Endothelial cell (in vitro differentiated cells): ENCODE measurements around the gene FTL. TPM values are rescaled to one million over a fixed set of nuclear protein-coding genes. Genes with fewer than 3 reads are reported as not detected.

Experiments used
- DNase-seq: peaks from one replicate; pipeline ENCODE4 v3.0.0; 2021; ENCODE audit warnings: low spot score
- H3K27ac Mint-ChIP-seq: one replicate; pipeline ENCODE4 v1.8.0; 2021; ENCODE audit warnings: mixed read lengths, inconsistent platforms; ENCODE audit not compliant: unreplicated experiment
- H3K27me3 Mint-ChIP-seq: one replicate; pipeline ENCODE4 v1.8.0; 2021; ENCODE audit warnings: mild to moderate bottlenecking, moderate library complexity, mixed read lengths, inconsistent platforms; ENCODE audit not compliant: unreplicated experiment
- H3K36me3 Mint-ChIP-seq: one replicate; pipeline ENCODE4 v1.8.0; 2021; ENCODE audit warnings: mild to moderate bottlenecking, low read depth, mixed read lengths, inconsistent platforms; ENCODE audit not compliant: unreplicated experiment
- H3K4me1 Mint-ChIP-seq: one replicate; pipeline ENCODE4 v1.8.0; 2021; ENCODE audit warnings: mild to moderate bottlenecking, mixed read lengths, inconsistent platforms; ENCODE audit not compliant: unreplicated experiment
- H3K4me3 Mint-ChIP-seq: one replicate; pipeline ENCODE4 v1.8.0; 2021; ENCODE audit warnings: mild to moderate bottlenecking, mixed read lengths, inconsistent platforms; ENCODE audit not compliant: unreplicated experiment
- H3K9me3 Mint-ChIP-seq: one replicate; pipeline ENCODE4 v1.8.0; 2021; ENCODE audit warnings: mixed read lengths, inconsistent platforms; ENCODE audit not compliant: unreplicated experiment
- CTCF ChIP-seq: fragments of 200-600 bp; sonication (generic); IDR thresholded peaks from one replicate; pipeline ENCODE4 v1.5.0; 2021; ENCODE audit warnings: antibody characterized with exemption; ENCODE audit not compliant: unreplicated experiment
- total RNA-seq: library from RNA; stranded (reverse); fragmentation: NEBNext Ultra II Directional; extraction: Animal tissue kit (Norgen Biotek cat#: 25700); gene quantifications from one replicate; pipeline ENCODE4 v1.2.1, GENCODE V29; 2021; ENCODE audit not compliant: unreplicated experiment

The FTL gene
- total RNA-seq, 1 donor from 2014 or later: 1,109 TPM

- Mint-ChIP-seq H3K4me3 (peak overlapping the region; percentile 12), H3K36me3 (peaks cover 24% of the 10 kb centered on the region), H3K4me1 (peaks cover 31% of the 10 kb centered on the region), H3K9me3 (peaks cover 2% of the 10 kb centered on the region), H3K27ac (no peak overlapping the region), H3K27me3 (peaks cover 10% of the 10 kb centered on the region)
- TF ChIP-seq CTCF: no peak
- DNase-seq: no peak
Observed at GRCh38 chr19:48953141-48953540, 12.0 kb upstream of the FTL start.

- no peak for TF ChIP-seq CTCF
- peaks cover 3% of the 10 kb centered on the region for H3K27me3 Mint-ChIP-seq
- no peak for DNase-seq
- peak overlapping the region; percentile 91 for H3K27ac Mint-ChIP-seq
- peak overlapping the region; percentile 89 for H3K4me3 Mint-ChIP-seq
- no peaks in the 10 kb centered on the region for H3K9me3 Mint-ChIP-seq
- H3K36me3 Mint-ChIP-seq: peaks cover 22% of the 10 kb centered on the region
- peaks cover 31% of the 10 kb centered on the region for H3K4me1 Mint-ChIP-seq
Observed at GRCh38 chr19:48953990-48954594, 11.0 kb upstream of the FTL start.

GRCh38 chr19:48954595-48955307 lies 10.4 kb upstream of the FTL start, which contains the start of gene BAX:
Gene BAX, plus strand, starts transcription at chr19:48954875. Its CDS starts 54 bp downstream, at chr19:48954929.
- H3K27me3 Mint-ChIP-seq: peaks cover 3% of the 10 kb centered on the region
- peak within 1 kb of the TSS; percentile 93 for H3K4me3 Mint-ChIP-seq
- no peak for TF ChIP-seq CTCF
- no peaks in the 10 kb centered on the region for H3K9me3 Mint-ChIP-seq
- peak; percentile 97 for DNase-seq
- peaks cover 29% of the 10 kb centered on the region for H3K4me1 Mint-ChIP-seq
- H3K27ac Mint-ChIP-seq: peak within 1 kb of the TSS; percentile 94
- H3K36me3 Mint-ChIP-seq: peaks cover 22% of the 10 kb centered on the region

- Mint-ChIP-seq H3K27ac (peak overlapping the region; percentile 94), H3K4me1 (peaks cover 22% of the 10 kb centered on the region), H3K36me3 (peaks cover 22% of the 10 kb centered on the region), H3K4me3 (peak overlapping the region; percentile 93), H3K27me3 (peaks cover 3% of the 10 kb centered on the region), H3K9me3 (no peaks in the 10 kb centered on the region)
- no peak for DNase-seq
- no peak for TF ChIP-seq CTCF
Observed at GRCh38 chr19:48955308-48955958, 9.7 kb upstream of the FTL start.
